Epithelial cell of proximal tubule (primary cell): ENCODE measurements around the gene SPPL3. TPM values are rescaled to one million over a fixed set of nuclear protein-coding genes. Genes with fewer than 3 reads are reported as not detected.
A peak's percentile ranks its signal among the peaks of the same experiment; 100 is the strongest.

Source experiments
- DNase-seq: peaks from one replicate; pipeline ENCODE4 v3.0.0-alpha.2; 2011; ENCODE audit warnings: low read depth
- H3K4me3 ChIP-seq: 2 replicates; pipeline ENCODE4 v1.5.1; 2011; ENCODE audit warnings: low read depth, mild to moderate bottlenecking, low read length
- total RNA-seq: library from RNA; depleted of rRNA; stranded (reverse); fragments of >200 nt; gene quantifications from 2 replicates; pipeline ENCODE4 v1.2.3, GENCODE V29; 2015
- TF ChIP-seq, protein P1 (sequence below): conservative IDR thresholded peaks from 2 replicates; pipeline ENCODE4 v1.5.1; 2012; ENCODE audit warnings: low read depth, mild to moderate bottlenecking, low read length

Gene SPPL3
- total RNA-seq, 1 donor from 2014 or later: 8.6 TPM

DNA sequence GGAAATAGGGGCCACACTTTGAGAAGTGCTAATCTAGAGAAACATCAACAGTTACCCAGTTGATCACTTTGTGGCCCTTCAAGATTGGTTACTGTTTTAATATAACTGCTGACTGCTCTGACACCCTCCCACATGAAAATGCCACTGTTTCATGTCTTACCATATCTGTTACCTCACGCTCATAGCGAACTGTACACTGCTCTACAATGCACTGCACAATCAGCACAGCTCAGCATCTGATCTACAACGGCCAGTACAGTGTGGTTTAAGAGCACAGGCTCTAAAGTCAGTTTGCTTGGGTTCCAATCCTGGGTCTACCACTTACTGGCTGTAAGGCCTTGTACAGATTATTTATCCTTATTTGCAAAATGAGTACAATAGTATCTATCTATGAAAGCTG, 39.1 kb downstream of the SPPL3 start:
- TF ChIP-seq, protein P1, sequence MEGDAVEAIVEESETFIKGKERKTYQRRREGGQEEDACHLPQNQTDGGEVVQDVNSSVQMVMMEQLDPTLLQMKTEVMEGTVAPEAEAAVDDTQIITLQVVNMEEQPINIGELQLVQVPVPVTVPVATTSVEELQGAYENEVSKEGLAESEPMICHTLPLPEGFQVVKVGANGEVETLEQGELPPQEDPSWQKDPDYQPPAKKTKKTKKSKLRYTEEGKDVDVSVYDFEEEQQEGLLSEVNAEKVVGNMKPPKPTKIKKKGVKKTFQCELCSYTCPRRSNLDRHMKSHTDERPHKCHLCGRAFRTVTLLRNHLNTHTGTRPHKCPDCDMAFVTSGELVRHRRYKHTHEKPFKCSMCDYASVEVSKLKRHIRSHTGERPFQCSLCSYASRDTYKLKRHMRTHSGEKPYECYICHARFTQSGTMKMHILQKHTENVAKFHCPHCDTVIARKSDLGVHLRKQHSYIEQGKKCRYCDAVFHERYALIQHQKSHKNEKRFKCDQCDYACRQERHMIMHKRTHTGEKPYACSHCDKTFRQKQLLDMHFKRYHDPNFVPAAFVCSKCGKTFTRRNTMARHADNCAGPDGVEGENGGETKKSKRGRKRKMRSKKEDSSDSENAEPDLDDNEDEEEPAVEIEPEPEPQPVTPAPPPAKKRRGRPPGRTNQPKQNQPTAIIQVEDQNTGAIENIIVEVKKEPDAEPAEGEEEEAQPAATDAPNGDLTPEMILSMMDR: no peak
- DNase-seq: no peak
- no peak overlapping the region for H3K4me3 ChIP-seq

DNA sequence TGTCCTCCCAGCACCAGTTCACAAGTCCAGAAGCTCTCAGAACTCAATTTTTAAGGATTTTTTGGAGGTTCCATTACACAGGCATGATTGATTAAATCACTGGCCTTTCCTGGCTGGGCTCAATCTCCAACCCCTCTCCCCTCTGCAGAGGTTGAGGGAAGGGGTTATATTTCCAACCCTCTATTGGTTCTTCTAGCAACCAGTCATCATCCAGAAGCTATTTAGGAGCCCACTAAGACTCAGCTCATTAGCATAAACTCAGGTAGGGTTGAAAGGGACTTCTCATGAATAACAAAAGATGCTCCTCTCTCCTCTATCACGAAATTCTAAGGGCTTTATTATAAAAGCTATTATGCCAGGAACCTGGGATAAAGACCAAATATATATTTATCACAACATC, 41.5 kb downstream of the SPPL3 start:
- TF ChIP-seq, protein P1: no peak
- no peak for DNase-seq
- H3K4me3 ChIP-seq: no peak overlapping the region

DNA sequence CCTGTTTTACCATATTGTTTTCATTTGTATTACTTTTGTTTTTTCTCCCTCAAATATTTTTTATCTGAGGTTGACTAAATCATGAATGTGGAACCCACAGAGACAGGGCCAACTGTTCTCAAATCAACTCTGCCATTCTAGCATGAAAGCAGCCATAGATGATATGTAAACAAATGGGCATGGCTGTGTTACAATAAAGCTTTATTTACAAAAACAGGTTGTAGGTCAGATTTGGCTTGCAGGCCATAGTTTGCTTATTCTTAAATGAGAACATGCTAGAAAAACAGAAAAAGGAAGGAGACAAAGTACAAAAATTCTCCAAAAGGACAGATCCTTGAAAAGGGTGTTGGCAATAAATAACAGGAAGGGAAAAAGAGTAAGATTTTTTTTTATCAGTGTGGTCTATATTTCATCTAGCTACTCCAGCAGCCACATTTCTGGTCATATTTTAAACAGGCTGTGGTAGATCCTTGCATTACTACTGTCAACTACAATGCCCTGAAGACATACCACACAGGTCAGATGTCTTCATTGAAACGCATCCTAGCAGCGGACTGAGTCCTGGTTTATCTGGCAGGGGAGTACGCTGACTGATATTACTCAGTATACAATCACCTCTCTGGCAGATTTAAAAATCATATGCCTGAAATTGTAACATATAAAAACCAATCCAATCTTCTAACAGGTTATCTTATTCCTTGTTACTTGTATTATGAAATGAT, 42.9 kb downstream of the SPPL3 start:
- TF ChIP-seq, protein P1: no peak
- no peak overlapping the region for H3K4me3 ChIP-seq
- no peak for DNase-seq

DNA sequence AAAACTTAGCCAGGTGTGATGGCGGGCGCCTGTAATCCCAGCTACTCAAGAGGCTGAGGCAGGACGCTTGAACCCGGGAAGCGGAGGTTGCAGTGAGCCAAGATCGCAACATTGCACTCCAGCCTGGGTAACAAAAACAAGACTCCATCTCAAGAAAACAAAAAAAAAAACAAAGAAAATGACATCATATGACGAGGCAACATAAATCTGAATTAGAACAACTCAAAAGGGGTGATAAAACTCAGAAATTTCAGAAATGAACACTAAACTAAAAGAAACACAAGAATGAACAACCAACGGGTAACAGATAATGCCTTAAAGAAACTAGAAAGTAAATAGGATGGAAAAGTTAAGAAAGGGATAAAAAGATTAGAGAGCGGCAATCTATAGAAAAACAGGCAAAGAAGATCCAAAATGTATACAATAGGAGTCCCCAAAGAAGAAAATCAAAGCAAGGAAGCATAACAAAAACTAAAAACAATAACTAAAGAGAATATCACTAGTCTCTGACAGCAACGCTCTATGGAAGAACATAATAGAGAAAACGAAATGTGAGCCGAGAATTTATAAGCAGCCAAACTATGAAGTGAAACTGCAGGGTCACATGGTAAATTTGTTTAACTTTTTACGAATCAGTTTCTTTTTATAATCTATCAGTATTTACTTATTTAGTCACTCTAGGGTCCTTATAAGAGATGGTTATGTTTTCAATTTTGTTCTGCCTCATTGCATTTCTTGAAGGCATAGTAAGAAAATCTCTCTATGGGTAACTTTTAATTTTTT, 45.7 kb downstream of the SPPL3 start:
- no peak overlapping the region for H3K4me3 ChIP-seq
- no peak for DNase-seq
- TF ChIP-seq, protein P1: no peak

DNA sequence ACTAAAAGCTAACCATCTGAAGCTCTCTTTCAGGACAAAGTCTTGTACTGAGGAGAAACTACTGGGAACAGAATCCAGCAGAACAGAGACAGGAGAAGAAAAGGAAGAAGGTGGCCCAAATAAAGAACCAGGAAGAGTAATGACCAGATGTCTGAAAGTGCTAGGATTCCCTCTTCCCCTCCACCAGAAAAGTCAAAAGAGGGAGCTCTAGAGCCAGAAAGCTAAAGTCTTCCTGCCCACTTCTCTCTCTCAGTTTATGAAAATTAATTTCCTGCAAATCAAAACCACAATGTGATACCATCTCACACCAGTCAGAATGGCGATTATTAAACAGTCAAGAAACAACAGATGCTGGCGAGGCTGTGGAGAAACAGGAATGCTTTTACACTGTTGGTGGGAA, 47.2 kb downstream of the SPPL3 start:
- H3K4me3 ChIP-seq: no peak overlapping the region
- no peak for DNase-seq
- TF ChIP-seq, protein P1: peak; percentile 62

DNA sequence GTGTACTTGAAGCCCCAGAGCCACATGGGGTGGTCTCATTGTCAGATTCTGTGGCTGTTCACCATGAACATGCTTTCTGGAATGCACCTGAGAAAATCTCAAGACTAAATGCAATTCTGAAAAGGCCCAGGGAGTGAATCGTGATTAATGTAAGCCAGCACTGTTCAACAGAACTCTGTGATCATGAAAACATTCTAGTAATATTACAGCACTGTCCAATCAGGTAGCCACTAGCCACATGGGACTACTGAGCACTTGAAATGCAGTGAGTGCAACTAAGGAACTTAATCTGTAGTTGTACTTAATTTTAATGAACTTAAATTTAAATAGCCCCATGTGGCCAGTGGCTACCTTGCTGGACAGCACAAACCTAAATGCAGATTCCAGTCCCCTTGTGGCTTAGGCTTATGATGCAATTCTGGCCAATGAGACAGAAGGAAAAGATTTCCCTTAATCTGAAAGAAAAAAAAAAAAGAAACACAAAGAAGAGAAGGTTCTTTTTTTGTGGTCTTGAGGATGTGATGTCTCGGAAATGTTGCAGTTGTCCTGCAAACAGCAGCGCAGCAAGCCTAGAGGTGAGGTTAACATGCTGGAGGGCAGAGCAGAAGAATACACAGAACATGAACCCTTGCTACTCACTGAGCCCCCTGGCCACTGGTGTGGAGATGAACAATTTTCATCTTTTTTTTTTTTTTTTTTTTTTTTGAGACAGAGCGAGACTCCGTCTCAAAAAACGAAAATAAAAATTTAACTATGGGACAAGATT, 48.2 kb downstream of the SPPL3 start:
- TF ChIP-seq, protein P1: no peak
- no peak overlapping the region for H3K4me3 ChIP-seq
- DNase-seq: no peak
